Measurements from ENCODE around the gene EID3. TPM values are rescaled to one million over a fixed set of nuclear protein-coding genes. Genes with fewer than 3 reads are reported as not detected.
"Not testable (repeated sequence)": the region's sequence is repeated elsewhere in the genome, so short reads cannot be mapped to it uniquely, and the experiment has no call there.

EID3 gene
- total RNA-seq = 1 to 10 TPM; 1.6 to 1.7 TPM
- long read RNA-seq, partial matches to known transcripts = 0 of 1 reads
- long read RNA-seq, other reads (novel, unspliced or antisense) = 0 of 1 reads

GRCh38 chr12:104303538-104304151, at the start of gene EID3:
TSS of gene EID3 (plus strand) at chr12:104303739. CDS start at chr12:104303935, 196 bp downstream.
- intact Hi-C loops (cut with DNase I) = loop anchor here in 1 of 2 donors (10.0 kb wide), 1 partner anchor 89 kb away; the partner anchor contains the start of gene TXNRD1
- ATAC-seq (peak; percentile 99 to 100), DNase-seq (peak; percentile 93)

- DNase-seq (no peak), ATAC-seq (no peak)
- intact Hi-C loops (cut with DNase I) = no loop called here
Measured at GRCh38 chr12:104257913-104258472, 45.5 kb upstream of the EID3 start.

- ATAC-seq (peak in 1 of 2 donors; percentile 26), DNase-seq (no peak)
- intact Hi-C loops (cut with DNase I) = no loop called here
Measured at GRCh38 chr12:104258476-104259067, 45.0 kb upstream of the EID3 start.

- DNase-seq = no peak
- intact Hi-C loops (cut with DNase I) = no loop called here
- ATAC-seq = no peak
Measured at GRCh38 chr12:104263026-104263425, 40.5 kb upstream of the EID3 start.

- ATAC-seq = no peak
- no peak for DNase-seq
- intact Hi-C loops (cut with DNase I) = no loop called here
Measured at GRCh38 chr12:104263580-104264358, 39.8 kb upstream of the EID3 start.

- DNase-seq; intact Hi-C loops (cut with DNase I); ATAC-seq: not testable (repeated sequence)
Measured at GRCh38 chr12:104265436-104265835, 38.1 kb upstream of the EID3 start.

GRCh38 chr12:104272938-104273337, 30.6 kb upstream of the EID3 start:
- ATAC-seq (no peak), DNase-seq (no peak)
- intact Hi-C loops (cut with DNase I) = no loop called here

GRCh38 chr12:104273503-104273902, 30.0 kb upstream of the EID3 start:
- intact Hi-C loops (cut with DNase I) = no loop called here
- ATAC-seq = no peak
- no peak for DNase-seq

- ATAC-seq (no peak), DNase-seq (no peak)
- intact Hi-C loops (cut with DNase I) = no loop called here
Measured at GRCh38 chr12:104274811-104275210, 28.7 kb upstream of the EID3 start.

- ATAC-seq = no peak
- intact Hi-C loops (cut with DNase I) = no loop called here
- DNase-seq = no peak
Measured at GRCh38 chr12:104275689-104276088, 27.9 kb upstream of the EID3 start.

GRCh38 chr12:104276273-104277131, 27.0 kb upstream of the EID3 start:
- ATAC-seq = peak; percentile 50 to 68
- no peak for DNase-seq
- intact Hi-C loops (cut with DNase I) = no loop called here

GRCh38 chr12:104279164-104279563, 24.4 kb upstream of the EID3 start:
- no peak for ATAC-seq

GRCh38 chr12:104280111-104280510, 23.4 kb upstream of the EID3 start:
- ATAC-seq (no peak), DNase-seq (no peak)
- intact Hi-C loops (cut with DNase I) = no loop called here

More at GRCh38 chr12:104279164-104279563, 24.4 kb upstream of the EID3 start:
- DNase-seq = no peak
- intact Hi-C loops (cut with DNase I) = no loop called here

GRCh38 chr12:104280717-104281458, 22.7 kb upstream of the EID3 start:
- peak; percentile 41 to 82 for ATAC-seq
- intact Hi-C loops (cut with DNase I) = no loop called here
- DNase-seq = no peak

GRCh38 chr12:104281636-104282035, 21.9 kb upstream of the EID3 start:
- no peak for ATAC-seq
- intact Hi-C loops (cut with DNase I) = no loop called here
- DNase-seq = no peak

GRCh38 chr12:104282109-104282508, 21.4 kb upstream of the EID3 start:
- intact Hi-C loops (cut with DNase I) = no loop called here
- DNase-seq = no peak
- no peak for ATAC-seq

GRCh38 chr12:104285740-104286515, 17.6 kb upstream of the EID3 start:
- DNase-seq = no peak
- ATAC-seq = peak in 1 of 2 donors; percentile 4
- intact Hi-C loops (cut with DNase I) = loop anchor here in 1 of 2 donors (2.0 kb wide), 1 partner anchor 69 kb away; no protein-coding TSS in a partner anchor

Data from left cardiac atrium (tissue), 4 donors.